Islet precursor cell (in vitro differentiated cells): ENCODE data around the gene ZNRF3.
"Not testable (repeated sequence)": the region's sequence is repeated elsewhere in the genome, so short reads cannot be mapped to it uniquely, and the experiment has no call there.

Experiments used
- DNase-seq: peaks from one replicate; pipeline ENCODE4 v3.0.0-alpha.2; 2018

ZNRF3 gene

DNA sequence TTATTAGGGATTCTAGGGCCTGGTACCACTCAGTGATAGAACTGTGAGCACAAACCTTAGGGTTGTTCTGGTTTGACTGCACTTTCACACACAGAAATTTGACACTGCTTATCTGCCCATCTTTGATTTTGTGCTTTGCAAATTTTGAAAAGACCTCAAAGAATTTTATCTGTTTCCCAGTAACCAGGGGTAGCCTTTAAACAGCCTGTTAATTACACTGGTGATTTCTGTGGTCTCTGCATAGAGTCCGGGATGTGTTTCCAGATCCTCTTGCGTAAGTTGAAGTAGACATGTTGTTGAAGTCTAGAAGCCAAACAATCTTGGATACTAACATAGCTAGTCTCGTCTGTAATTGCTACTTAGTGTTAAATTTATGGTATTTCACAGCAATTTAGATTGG lies 103.0 kb downstream of the ZNRF3 start:
- DNase-seq = no peak

DNA sequence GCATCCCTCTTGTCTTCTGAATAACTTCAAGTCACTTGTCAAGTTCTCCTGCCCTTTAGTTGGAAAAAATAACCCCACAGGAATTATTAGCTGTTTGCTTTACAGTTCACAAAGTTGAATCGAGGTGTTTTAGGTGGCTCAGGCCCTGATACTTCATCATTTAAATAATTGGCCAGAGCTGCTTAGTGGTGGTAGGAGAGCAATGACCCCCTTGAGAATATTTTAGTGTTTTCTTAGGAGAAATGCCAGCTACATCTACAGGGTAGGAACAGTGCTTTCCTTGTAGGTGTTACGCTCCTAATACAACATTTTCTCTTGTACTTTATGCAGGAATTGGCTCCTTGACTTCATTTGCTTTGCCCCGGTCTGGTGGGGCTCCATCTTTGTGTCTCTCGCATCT lies 105.1 kb downstream of the ZNRF3 start:
- no peak for DNase-seq

DNA sequence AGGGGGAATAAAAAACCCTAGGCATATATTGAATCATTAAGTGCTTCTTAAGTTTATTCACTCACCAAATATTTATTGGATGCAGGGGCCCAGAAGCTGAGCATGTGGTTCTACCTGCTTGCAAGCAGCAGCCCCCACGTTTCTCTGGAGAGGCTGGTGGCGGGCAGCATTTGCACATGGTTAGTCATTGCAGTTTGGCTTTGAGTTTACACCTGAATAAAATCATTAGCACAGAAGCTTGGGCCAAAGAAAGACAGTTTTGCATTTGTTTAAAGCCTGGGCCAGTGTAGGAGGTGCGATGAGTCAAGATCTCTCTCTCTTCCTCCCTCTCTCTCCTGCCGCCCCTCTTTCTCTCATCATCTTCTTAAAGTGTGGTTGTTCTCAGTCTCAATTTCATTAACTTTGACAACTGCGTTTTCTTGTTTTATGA lies 105.7 kb downstream of the ZNRF3 start:
- DNase-seq = no peak

DNA sequence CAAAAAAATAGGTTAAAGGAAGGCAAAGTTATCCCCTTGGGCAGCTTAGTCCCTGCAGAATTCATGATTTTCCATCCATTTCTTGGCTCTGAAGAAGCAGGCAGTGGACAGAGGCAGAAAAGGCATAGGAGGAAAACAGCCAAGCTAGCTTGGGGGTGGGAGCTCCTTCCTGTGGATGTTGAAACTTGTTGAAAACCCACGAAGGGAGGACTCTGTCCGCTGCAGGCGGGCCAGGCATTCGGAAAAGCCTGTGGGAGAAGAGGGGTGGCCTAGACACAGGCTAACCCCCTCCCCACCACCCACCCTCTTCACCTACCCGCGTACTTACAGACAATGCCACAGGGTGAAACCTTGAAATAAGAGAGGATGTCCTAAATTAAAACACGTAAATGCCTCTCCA lies 106.1 kb downstream of the ZNRF3 start:
- DNase-seq = no peak

DNA sequence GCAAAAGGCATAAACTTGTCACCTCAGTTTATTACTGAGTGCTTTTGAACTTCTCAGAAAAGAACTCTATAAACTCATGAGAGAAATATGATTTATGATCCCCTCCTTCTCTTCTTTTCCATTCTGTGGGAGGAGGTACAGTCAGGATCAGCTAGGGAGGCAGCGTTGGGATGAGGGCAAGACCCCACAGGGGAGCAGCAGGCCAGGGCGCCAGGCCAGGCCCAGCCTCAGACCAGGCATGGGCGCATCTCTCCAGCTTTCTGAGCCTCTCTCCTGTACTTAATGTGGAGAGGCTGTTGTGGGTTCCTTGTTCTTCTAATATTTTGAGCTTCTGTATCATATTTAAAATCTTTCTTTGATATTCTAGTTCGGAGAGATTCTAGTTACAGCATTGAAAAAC lies 106.5 kb downstream of the ZNRF3 start:
- DNase-seq = no peak

DNA sequence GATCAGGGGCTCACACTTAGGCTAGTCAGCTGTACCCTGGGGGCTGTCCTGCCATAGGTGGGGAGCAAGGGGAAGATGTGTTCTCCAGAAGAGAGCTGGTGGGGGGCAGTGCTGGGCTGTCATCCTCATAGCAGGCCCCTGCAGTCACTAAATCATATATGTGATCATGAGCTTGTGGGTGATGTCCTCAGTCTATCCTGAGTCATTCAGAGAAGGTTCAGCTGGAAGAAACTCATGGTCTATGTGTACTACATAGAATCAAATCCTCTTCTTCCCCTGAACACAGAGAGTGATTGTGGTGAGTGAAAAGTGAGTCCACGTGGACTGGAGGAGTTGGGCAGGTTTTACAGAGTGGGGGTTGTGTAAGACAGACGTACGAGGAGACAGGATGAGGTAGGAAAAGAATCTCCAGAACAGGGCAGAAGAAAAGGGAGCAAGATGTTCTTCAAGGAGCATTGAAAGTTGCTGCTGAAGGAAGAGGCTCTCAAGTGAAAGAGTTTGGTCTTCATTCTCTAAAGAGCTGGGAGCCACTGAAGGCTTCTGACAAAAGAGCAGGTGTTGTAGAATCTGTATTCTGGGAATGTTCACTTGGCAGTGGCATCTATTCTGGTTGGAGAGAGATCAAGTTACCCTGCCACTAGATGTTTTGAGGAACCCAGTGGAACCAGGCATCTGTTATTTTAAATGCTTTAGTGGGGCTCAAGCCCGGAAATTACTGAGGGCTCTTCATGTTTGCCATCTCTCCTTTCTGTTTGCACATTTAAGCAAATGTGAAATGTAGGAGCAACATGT lies 109.4 kb downstream of the ZNRF3 start:
- DNase-seq = no peak

DNA sequence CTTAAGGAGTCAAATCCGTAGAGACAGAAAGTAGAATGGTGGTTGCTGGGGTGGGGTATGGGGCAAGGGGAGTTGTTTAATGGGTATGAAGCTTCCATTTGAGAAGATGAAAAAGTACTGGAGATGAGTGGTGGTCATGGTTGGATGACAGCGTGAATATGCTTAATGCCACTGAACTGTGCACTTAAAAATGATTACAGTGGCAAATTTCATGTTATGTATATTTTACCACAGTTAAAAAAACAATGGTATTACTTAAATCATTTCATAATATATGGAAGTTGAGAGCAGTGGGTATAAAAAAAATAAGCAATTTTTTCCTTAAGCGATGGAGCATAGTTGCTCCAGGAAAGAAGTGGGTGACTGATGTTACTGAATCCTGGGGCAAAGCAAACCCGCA lies 111.2 kb downstream of the ZNRF3 start:
- no peak for DNase-seq

DNA sequence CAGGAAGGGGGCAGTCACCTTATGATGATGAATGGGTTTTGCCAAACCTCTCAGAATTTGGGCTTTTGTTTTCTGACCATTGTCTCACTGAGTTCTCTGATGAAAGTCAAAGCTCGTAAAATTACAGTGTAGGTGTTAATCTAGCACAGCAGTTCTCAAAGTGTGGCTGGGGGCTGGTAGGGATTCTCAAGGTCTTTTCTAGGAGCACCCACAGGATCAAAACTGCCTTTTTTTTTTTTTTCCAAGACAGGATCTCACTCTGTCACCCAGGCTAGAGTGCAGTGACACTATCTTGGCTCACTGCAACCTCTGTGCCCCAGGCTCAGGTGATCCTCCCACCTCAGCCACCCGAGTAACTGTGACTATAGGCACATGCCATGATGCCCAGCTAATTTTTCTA lies 112.2 kb downstream of the ZNRF3 start:
- no peak for DNase-seq

DNA sequence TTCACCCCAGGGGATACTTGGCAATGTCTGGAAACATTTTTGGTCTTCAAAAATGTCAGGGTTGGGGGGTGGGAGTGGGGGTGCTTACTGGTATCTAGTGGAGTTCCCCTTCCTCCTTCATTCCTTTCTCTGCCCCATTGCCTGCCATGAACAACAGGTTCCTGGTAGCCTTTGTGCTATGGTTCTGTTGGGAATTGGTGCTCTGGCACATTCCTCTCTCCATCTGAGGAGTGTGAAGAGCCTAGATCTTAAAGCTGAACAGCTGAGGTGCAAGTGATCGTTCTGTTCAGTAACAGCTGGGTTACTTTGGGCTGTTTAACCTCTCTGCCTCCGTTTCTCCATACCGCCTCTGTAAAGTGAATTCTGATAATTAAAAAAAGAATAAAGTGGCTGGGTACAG lies 114.0 kb downstream of the ZNRF3 start:
- DNase-seq = no peak

DNA sequence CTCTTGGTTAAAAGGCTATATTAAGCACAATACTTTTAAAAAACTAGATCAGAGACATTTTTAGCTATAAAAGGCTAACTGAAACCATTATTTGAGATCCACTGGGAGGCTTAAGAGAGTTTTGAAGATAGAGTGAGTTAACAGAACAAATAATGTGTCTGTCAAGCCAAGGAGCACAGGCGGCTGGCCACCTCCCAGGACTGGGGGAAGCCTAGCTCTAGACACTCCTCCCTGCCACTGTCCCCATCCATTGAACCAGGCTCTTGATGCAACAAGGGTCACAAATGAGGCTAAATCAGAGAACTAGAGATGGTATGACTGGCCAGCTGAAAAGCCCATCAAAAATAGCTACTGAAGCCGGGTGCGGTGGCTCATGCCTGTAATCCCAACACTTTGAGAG lies 115.3 kb downstream of the ZNRF3 start:
- DNase-seq = no peak

DNA sequence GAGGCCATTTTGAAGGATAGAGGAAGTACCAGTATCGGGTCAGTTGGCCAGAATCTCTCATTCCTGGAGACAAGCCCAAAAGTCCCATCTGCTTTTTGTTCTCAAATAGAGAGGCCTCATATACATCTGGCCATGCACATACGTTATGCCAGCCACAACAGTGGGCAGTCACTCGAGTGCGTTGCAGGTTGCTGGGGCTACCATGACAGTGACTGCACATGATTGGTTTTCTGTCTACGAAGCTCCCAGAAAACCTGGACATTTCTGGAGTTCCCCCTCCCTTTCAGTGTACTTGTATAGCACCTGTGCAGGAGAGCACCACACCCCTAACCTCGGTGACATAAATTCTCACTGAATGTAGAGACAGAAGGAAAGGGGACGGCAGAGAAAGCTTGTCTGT lies 116.1 kb downstream of the ZNRF3 start:
- no peak for DNase-seq

DNA sequence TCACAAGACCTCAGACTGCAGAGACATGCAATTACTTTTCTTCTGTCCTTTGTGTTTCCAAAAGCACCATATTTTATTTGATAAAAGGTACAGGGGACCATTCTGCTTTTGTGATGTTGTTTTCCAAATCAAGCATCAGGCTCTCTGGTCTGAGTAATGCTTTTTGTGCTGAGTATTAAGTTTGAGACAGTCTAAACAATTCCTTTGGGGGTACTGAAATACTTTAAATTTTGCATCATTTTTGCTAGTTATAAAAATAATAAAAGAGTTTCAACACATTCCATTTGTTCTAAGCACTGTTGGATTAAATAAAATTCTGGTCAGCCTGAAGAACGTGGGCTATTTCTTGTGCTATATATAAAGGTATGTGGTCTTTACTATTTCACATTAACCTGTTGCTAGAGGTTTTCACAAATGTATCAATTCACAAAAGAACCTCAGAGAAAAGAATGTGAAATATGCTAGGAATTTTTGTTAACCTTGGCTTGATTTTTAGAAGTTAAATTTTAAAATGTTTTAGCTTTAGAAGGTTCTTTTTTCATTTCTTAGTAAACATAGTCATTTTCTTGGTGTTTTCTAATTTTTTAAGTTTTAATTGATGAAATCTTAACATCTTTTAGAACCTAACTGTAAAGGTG lies 116.7 kb downstream of the ZNRF3 start:
- no peak for DNase-seq

DNA sequence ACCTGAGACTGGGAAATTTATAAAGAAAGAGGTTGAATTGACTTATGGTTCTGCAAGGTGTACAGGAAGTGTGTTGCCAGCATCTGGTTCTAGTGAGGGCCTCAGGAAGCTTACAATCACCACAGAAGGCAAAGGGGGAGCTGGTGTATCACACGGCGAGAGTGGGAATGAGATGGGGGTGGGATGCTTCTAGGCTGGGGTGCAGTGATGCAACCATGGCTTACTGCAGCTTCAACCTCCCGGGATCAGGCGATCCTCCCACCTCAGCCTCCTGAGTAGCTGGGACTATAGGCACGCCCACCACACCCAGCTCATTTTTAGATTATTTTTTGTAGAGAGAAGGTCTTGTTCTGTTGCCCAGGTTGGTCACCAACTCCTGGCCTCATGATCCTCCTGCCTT lies 117.3 kb downstream of the ZNRF3 start:
- no peak for DNase-seq

DNA sequence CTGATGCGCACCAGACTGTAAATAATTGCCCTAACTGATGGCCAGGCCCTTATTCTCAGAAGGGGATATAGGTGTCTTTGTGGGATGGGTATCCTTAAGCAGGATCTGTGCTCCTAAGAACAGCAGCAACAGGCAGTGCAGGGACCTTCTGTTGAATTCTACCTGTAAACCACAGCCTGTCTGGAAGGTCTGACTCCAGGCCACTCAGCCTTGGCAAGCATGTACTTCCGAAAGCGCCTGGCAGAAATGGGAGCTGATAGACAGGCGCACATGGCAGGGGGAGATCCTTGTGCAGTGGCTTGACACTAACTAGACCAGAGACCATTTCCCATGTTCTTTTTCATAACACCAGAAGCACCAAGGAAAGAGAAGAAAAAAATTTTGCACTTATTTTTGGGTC lies 119.2 kb downstream of the ZNRF3 start:
- DNase-seq = no peak

DNA sequence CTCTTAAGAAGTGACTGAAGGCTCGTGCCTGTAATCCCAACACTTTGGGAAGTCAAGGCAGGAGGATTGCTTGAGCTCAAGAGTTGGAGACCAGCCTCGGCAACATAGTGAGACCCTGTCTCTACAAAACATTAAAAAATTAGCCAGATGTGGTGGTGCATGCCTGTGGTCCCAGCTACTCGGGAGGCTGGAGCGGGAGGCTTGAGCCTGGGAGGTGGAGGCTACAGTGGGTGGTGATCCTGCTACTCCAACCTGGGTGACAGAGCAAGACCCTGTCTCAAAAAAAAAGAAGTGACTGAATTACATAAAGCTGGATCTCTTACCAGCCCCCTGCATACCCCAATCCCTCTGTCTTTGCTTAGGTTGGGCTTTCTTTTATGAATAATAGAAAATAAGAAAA lies 120.2 kb downstream of the ZNRF3 start:
- DNase-seq = no peak

DNA sequence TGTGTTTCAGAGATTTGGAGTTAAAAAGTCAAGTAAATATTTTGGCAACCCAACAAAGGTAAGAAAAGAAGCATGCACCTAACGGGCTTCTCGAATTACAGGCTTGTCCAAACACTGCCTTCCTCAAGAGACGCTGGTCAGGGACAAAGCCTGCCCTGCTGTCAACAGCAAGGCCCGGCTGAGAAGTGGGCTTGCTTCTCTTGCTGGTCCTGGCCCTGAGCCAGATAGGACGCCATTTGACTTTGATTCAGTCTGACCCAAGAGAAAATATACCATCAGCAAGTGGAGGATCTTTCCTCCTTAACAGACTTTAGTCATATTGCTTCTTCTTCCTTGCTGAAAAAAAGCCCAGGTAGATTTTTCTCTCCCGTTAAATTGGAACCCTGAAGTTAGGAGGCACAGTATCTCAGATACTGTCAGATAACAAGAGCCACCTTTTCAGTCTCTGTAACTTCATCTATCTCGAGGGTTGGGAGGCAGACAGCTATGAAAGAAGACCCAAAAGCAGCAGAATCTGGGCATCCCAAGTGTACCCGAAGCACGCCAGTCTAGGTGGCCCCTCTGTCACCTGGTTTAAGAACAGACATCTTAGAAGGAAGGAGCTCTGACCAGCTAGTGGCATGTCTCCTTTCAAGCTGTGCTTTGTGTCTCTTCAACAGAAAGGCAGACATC lies 120.7 kb downstream of the ZNRF3 start:
- peak; percentile 73 for DNase-seq

DNA sequence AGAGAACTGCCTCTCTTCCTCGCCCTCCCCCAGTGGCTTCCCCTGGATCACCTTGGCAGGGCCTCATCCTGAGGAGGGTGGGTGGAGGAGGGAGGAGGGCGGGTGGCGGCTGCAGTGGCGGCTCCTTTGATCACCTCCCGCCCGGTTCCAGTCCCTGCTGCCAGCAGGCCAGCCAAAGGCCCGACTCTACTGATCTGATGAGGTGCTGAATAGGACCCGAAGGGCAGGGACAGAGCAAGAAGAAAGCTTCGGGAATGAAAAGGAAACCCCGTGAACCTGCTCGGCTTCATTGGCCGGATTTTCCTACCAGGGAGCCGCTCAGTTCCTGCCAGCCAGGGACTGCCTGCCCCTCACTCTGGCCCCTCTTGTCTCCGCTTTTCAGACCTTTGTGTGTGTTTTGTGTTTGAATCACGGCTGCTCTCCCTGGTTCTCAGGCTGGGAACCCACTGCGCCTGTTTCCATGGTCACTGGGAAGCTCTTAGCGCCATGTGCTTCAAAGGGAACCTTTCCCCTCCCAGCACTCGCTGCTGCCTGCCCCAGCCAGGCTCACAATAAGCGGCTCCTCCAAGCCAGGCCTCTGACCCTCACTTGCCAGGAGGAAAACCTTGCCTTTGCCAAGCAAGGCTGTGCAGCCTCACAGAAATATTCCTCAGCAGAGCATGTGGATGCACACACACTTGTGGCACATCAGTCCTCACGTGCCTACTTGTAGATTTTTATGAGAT lies 121.4 kb downstream of the ZNRF3 start:
- peak; percentile 93 for DNase-seq

DNA sequence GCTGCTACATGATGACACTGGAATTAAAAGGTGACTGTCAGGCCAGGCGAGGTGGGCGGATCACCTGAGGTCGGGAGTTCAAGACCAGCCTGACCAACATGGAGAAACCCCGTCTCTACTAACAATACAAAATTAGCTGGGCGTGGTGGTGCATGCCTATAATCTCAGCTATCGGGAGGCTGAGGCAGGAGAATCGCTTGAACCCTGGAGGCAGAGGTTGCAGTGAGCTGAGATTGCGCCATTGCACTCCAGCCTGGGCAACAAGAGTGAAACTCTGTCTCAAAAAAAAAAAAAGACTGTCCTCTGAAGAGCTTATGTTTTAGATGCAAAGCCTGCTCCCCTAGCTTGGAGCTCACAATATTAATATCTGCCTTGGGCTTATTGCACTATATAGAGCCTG lies 122.4 kb downstream of the ZNRF3 start:
- DNase-seq = not testable (repeated sequence)

DNA sequence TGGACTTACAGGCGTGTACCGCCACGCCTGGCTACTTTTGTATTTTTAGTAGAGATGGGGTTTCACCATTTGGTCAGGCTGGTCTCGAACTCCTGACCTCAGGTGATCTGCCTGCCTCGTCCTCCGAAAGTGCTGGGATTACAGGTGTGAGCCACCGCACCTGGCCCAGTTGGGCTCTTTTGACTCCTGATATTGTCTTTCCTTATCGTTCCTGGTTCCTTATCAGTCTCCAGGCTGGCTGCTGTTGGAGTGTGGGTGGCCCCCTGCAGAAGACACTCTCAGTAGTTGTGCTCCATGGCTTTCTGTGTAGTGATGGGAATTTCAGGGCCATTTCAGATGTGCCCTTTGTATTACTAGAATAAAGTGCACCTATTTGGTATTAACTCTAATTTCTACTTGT lies 123.0 kb downstream of the ZNRF3 start:
- DNase-seq = no peak

DNA sequence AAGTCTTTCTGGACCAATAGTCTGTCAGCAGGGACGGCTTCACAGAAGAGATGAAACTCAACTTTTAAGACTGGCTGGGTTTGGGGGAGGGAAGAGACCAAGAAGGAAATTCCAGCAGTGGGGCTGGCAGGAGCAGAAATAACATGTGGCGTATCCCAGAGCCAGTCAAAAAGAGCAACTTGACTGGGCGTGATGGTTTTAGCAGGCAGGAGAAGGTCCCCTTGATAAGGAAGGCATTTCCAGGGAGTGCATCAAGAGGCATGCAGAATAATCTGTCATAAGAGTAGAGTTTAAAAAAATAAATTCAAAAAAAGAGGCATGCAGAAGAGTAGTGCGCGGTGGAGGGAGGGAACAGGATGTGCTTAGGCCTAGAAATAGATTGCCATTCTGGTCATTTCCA lies 125.8 kb downstream of the ZNRF3 start:
- no peak for DNase-seq

DNA sequence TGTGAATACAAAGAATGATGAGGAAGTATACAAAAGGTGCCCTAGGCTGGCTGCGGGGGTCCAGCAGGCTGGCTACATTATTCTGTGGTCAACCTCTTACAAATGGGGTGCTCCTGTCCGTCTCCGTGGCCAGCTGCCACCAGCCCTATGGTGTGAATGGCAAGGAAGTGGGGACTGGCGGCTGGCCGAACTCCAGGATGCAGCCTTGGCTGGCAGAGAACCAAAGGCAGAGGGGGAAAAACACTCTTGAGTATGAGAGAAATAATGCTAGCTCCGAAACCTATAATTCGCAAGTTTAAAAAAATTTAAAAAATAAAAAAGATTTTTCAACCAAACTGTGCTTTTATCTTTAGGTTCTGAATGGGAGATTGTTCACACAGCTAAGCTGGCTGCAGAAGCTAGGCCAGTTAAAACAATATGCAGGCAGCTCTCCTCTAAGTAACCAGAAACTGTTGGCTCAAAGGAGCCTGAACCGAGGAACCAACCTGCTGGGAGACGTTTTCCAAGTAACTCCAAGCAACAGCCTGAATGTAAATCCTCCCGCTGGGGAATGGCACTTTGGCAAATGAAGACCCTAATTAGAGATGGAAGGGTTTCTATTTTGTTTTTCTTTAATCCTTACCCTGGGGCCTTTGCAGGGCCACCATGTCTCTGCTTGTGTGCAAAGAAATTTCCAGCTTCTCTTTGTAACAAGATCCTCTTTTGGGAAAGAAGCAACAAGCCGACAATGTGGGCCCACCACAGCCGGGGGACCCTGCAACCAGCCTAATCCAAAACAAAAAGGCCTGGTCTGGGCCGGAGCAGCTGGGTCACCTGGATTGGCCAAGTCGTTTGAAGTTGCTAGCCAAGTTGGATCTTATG lies 128.1 kb downstream of the ZNRF3 start:
- DNase-seq = no peak

DNA sequence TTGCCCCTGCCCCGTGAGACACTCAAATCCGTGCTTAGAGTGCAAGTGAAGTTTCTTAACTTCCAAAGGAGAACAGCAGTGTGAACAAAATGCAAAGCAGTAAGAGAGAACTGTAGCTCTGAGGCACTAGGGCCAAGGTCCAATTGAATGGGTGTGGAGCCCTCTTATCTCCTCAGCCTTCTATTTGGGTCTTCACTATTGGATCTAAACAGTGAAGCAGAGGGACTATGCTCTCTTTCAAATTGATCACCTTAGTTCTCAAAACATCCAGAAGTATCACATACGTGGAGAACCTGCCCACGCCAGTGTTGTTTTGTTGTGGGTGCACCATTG lies 128.7 kb downstream of the ZNRF3 start:
- DNase-seq = no peak

DNA sequence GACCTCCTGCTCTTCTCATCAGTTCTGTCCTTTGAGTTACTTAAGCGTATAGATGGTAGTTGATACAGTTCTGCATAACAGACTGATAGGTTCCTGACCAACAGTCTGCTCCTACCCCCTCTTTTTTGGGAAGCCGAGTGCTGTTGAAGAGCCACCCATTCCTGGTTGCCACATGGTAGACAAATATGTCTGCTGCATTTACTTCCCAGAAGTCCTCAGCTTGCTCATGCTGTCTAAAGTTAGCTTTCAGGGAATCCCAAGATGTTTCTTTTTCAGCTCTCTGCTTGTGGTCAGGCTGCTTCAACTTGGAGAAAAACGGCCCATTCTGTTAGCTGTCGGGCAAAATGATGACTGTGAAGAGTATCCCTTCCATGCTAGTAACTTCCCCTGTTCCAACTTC lies 129.6 kb downstream of the ZNRF3 start:
- DNase-seq = no peak
